OCI-LY3 (cell line): ENCODE measurements around the gene NPEPL1.

ENCODE experiments used
- EZH2phosphoT487 ChIP-seq: fragments of 200-600 bp; shearing (Covaris generic); IDR thresholded peaks from 2 replicates; pipeline ENCODE4 v1.6.1; 2018; ENCODE audit warnings: antibody characterized with exemption, mixed run types, low read depth
- TF ChIP-seq, protein P1 (sequence below): fragments of 200-600, 300-600 bp; sonication (generic); IDR thresholded peaks from 2 replicates; pipeline ENCODE4 v1.5.1; 2014; ENCODE audit warnings: antibody characterized with exemption, low read length, low read depth

GRCh38 chr20:58754584-58754983 is 62.0 kb downstream of the NPEPL1 start:
- TF ChIP-seq, protein P1, sequence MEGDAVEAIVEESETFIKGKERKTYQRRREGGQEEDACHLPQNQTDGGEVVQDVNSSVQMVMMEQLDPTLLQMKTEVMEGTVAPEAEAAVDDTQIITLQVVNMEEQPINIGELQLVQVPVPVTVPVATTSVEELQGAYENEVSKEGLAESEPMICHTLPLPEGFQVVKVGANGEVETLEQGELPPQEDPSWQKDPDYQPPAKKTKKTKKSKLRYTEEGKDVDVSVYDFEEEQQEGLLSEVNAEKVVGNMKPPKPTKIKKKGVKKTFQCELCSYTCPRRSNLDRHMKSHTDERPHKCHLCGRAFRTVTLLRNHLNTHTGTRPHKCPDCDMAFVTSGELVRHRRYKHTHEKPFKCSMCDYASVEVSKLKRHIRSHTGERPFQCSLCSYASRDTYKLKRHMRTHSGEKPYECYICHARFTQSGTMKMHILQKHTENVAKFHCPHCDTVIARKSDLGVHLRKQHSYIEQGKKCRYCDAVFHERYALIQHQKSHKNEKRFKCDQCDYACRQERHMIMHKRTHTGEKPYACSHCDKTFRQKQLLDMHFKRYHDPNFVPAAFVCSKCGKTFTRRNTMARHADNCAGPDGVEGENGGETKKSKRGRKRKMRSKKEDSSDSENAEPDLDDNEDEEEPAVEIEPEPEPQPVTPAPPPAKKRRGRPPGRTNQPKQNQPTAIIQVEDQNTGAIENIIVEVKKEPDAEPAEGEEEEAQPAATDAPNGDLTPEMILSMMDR = no peak
- TF ChIP-seq EZH2phosphoT487 = no peak
